Mesenchymal stem cell (in vitro differentiated cells and primary cell): Measurements from ENCODE around the gene ACAA2.
"Not testable (repeated sequence)": the region's sequence is repeated elsewhere in the genome, so short reads cannot be mapped to it uniquely, and the experiment has no call there.

Experiments
- DNase-seq: peaks from one replicate; pipeline ENCODE4 v3.0.0-alpha.2; 2013
- H2AFZ ChIP-seq: one replicate; pipeline ENCODE4 v1.6.1; 2013; ENCODE audit warnings: low read depth, mild to moderate bottlenecking, control low read depth, inconsistent platforms, low read length, moderate library complexity
- H2AK5ac ChIP-seq: 2 replicates; pipeline ENCODE4 v1.6.1; 2013; ENCODE audit warnings: low read length, moderate library complexity, mild to moderate bottlenecking, inconsistent platforms; ENCODE audit not compliant: severe bottlenecking
- H2BK120ac ChIP-seq: one replicate; pipeline ENCODE4 v1.6.1; 2013; ENCODE audit warnings: low read depth, mild to moderate bottlenecking, inconsistent platforms, low read length, moderate library complexity
- H2BK12ac ChIP-seq, 2 experiments: one replicate each; pipeline ENCODE4 v1.6.1; 2013; ENCODE audit warnings: inconsistent platforms in 2 of 2, low read length in 2 of 2, mild to moderate bottlenecking in 2 of 2, moderate library complexity in 2 of 2, control low read depth in 1 of 2
- H2BK15ac ChIP-seq: one replicate; pipeline ENCODE4 v1.6.1; 2013; ENCODE audit warnings: mild to moderate bottlenecking, low read depth, inconsistent platforms; ENCODE audit not compliant: poor library complexity, severe bottlenecking
- H2BK5ac ChIP-seq: 2 replicates; pipeline ENCODE4 v1.6.1; 2013; ENCODE audit warnings: low read depth, mild to moderate bottlenecking, low read length, control low read depth, inconsistent platforms; ENCODE audit not compliant: poor library complexity, severe bottlenecking
- H3K14ac ChIP-seq, 2 experiments: one replicate each; pipeline ENCODE4 v1.6.1; 2013; ENCODE audit warnings: inconsistent platforms in 2 of 2, low read length in 2 of 2, control low read depth in 1 of 2, mild to moderate bottlenecking in 1 of 2, moderate library complexity in 1 of 2
- H3K18ac ChIP-seq, 2 experiments: one replicate each; pipeline ENCODE4 v1.6.1; 2013; ENCODE audit warnings: inconsistent platforms in 2 of 2, low read length in 2 of 2, control low read depth in 1 of 2, low read depth in 1 of 2, mild to moderate bottlenecking in 1 of 2
- H3K23ac ChIP-seq, 2 experiments: one replicate each; pipeline ENCODE4 v1.6.1; 2013; ENCODE audit warnings: inconsistent platforms in 2 of 2, low read length in 2 of 2, mild to moderate bottlenecking in 2 of 2, moderate library complexity in 2 of 2, control low read depth in 1 of 2
- H3K27ac ChIP-seq: 2 replicates; pipeline ENCODE4 v1.5.1; 2013; ENCODE audit warnings: mild to moderate bottlenecking, moderate library complexity, low read length, control low read depth, inconsistent platforms; ENCODE audit not compliant: poor library complexity, severe bottlenecking
- H3K27me3 ChIP-seq, 2 experiments: 2 replicates each; pipeline versions ENCODE4 v1.6.1 to v1.7.0; 2013; ENCODE audit warnings: low read length in 2 of 2, mild to moderate bottlenecking in 2 of 2, moderate library complexity in 2 of 2, control low read depth in 1 of 2, inconsistent platforms in 1 of 2; ENCODE audit not compliant: control insufficient read depth in 1 of 2, insufficient read depth in 1 of 2
- H3K36me3 ChIP-seq, 2 experiments: 2 replicates each; pipeline versions ENCODE4 v1.6.1 to v1.7.0; 2013; ENCODE audit warnings: low read length in 2 of 2, control low read depth in 1 of 2, inconsistent platforms in 1 of 2, low read depth in 1 of 2, mild to moderate bottlenecking in 1 of 2; ENCODE audit not compliant: insufficient read depth in 2 of 2, control insufficient read depth in 1 of 2
- H3K4ac ChIP-seq, 2 experiments: one replicate each; pipeline ENCODE4 v1.6.1; 2013; ENCODE audit warnings: inconsistent platforms in 2 of 2, low read length in 2 of 2, mild to moderate bottlenecking in 2 of 2, moderate library complexity in 2 of 2, control low read depth in 1 of 2, low read depth in 1 of 2
- H3K4me1 ChIP-seq: 2 replicates; pipeline ENCODE4 v1.6.1; 2013; ENCODE audit warnings: low read depth, low read length, control low read depth; ENCODE audit not compliant: control insufficient read depth, insufficient read depth
- H3K4me2 ChIP-seq: 2 replicates; pipeline ENCODE4 v1.6.1; 2013; ENCODE audit warnings: low read length, mild to moderate bottlenecking, inconsistent platforms; ENCODE audit not compliant: poor library complexity, severe bottlenecking
- H3K4me3 ChIP-seq, 2 experiments: 2 replicates each; pipeline versions ENCODE4 v1.5.1 to v1.7.0; 2013; ENCODE audit warnings: low read length in 2 of 2, mild to moderate bottlenecking in 2 of 2, control low read depth in 1 of 2, low read depth in 1 of 2; ENCODE audit not compliant: insufficient read depth in 1 of 2
- H3K79me1 ChIP-seq: replicated peaks from 2 replicates; pipeline ENCODE4 v1.6.1; 2013; ENCODE audit warnings: mild to moderate bottlenecking, control low read depth, low read length, inconsistent platforms; ENCODE audit not compliant: poor library complexity, severe bottlenecking
- H3K9ac ChIP-seq: 2 replicates; pipeline ENCODE4 v1.7.0; 2013; ENCODE audit warnings: mild to moderate bottlenecking, low read length, moderate library complexity
- H3K9me3 ChIP-seq: 2 replicates; pipeline ENCODE4 v1.7.0; 2013; ENCODE audit warnings: mild to moderate bottlenecking, low read length; ENCODE audit not compliant: control insufficient read depth
- H4K8ac ChIP-seq: one replicate; pipeline ENCODE4 v1.6.1; 2013; ENCODE audit warnings: inconsistent platforms, mild to moderate bottlenecking, low read length, moderate library complexity
- H4K91ac ChIP-seq: one replicate; pipeline ENCODE4 v1.6.1; 2013; ENCODE audit warnings: mild to moderate bottlenecking, low read length, inconsistent platforms
- WGBS: methylation state at CpG from one replicate; pipeline ENCODE4 v1.1.7; 2013; ENCODE audit warnings: mixed read lengths; 5-methylcytosine and 5-hydroxymethylcytosine counted together

The ACAA2 gene

DNA sequence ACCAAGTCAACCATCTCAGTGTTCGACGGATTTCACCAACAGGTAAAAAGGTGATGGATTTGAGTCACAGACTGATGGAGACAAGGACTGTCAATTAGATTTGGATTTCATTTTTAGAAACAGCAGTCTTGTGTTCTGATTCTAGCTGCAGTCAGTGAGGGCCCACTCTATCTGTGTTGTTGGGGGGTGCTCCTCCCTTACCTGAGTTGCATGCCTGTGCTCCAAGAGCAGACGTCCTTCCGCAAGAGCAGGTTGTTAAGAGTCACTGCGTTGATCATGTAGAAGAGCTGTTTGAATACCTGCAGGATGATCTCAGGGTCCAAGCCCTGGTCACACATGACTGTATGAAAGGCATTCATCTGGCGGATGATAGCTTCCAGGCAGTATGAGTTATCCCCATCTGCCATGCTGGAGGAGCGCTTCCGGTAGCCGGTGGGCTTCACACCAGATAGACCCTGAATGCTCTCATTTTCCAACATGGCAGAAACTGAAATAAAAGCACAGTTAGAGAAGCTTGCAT lies 24.0 kb upstream of the ACAA2 start:
- peaks cover 11% of the 10 kb centered on the region for H3K4me1 ChIP-seq
- not testable (repeated sequence) for H3K9me3 ChIP-seq, H3K9ac ChIP-seq, H2BK15ac ChIP-seq, H3K18ac ChIP-seq, H3K23ac ChIP-seq, H3K4ac ChIP-seq, H2BK12ac ChIP-seq, H4K8ac ChIP-seq, H3K4me2 ChIP-seq, H4K91ac ChIP-seq, H2AK5ac ChIP-seq, H2BK120ac ChIP-seq, H2BK5ac ChIP-seq, H3K14ac ChIP-seq, DNase-seq, H2AFZ ChIP-seq, H3K79me1 ChIP-seq, H3K27me3 ChIP-seq, H3K27ac ChIP-seq, H3K36me3 ChIP-seq, H3K4me3 ChIP-seq
- over 99% methylated on average over 9 of the region's 9 CpGs for WGBS

DNA sequence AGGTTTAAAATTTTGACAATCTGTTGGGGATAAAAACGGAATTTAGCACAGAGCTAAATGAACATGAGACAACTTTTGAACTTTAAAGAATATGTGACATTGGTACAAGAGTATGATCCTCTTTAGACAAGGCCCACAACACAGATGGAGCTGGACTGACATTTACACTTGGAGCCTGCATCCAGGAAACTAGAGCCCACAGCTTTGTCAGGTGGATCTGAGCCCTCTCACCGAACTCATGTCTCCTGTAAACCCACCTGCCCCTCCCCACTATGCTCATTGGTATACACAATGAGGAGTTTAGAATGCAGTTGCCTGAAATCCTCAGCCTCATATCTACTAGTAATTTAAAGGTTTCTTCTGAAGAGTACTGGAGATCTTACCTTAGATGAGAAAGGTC lies 22.1 kb upstream of the ACAA2 start:
- H3K36me3 ChIP-seq = no peaks in the 10 kb centered on the region
- H3K4me3 ChIP-seq = no peak overlapping the region
- H3K9me3 ChIP-seq = no peaks in the 10 kb centered on the region
- peak overlapping the region; percentile 98 for H2AK5ac ChIP-seq
- no peak overlapping the region for H2BK12ac ChIP-seq
- no peak overlapping the region for H3K14ac ChIP-seq
- no peak overlapping the region for H3K4ac ChIP-seq
- no peak overlapping the region for H2AFZ ChIP-seq
- no peak for DNase-seq
- no peak overlapping the region for H2BK120ac ChIP-seq
- H3K23ac ChIP-seq = no peak overlapping the region
- peaks cover 11% of the 10 kb centered on the region for H3K4me1 ChIP-seq
- H2BK5ac ChIP-seq = peak overlapping the region; percentile 90
- H3K18ac ChIP-seq = peak overlapping the region in 1 of 2 experiments; percentile 11
- H2BK15ac ChIP-seq = no peak overlapping the region
- WGBS = 100% methylated on average over 1 of the region's 2 CpGs
- H4K91ac ChIP-seq = no peak overlapping the region
- H4K8ac ChIP-seq = no peak overlapping the region
- no peaks in the 10 kb centered on the region for H3K79me1 ChIP-seq
- no peak overlapping the region for H3K4me2 ChIP-seq
- H3K9ac ChIP-seq = no peak overlapping the region
- H3K27me3 ChIP-seq = no peaks in the 10 kb centered on the region
- peak overlapping the region; percentile 72 for H3K27ac ChIP-seq

DNA sequence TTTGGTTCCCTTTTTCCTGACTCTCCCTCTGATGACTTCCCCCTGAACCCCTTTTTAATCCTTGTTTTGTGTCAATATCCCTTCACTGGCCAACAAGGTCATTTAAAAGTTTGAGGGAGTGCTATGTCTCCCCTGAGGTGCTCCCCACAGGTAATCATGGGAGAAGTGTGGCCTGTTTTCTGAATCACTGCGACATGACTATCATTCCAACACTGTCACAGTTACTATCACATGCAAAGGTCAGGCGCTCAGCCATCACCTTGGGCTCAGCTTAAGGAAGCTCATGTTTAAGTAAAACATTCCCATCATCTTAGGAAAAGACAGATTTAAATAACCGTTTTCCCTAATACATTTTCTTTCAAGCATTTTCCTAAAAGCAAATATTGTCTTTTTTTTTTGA lies 20.9 kb upstream of the ACAA2 start:
- H3K9ac ChIP-seq = no peak overlapping the region
- H4K8ac ChIP-seq = no peak overlapping the region
- H4K91ac ChIP-seq = no peak overlapping the region
- H2BK5ac ChIP-seq = no peak overlapping the region
- H3K4me1 ChIP-seq = peaks cover 11% of the 10 kb centered on the region
- WGBS = 61% methylated on average over 3 of the region's 3 CpGs
- peak overlapping the region; percentile 73 for H2AK5ac ChIP-seq
- no peaks in the 10 kb centered on the region for H3K79me1 ChIP-seq
- peak overlapping the region in 1 of 2 experiments; percentile 64 for H3K18ac ChIP-seq
- H2BK12ac ChIP-seq = no peak overlapping the region
- H3K36me3 ChIP-seq = no peaks in the 10 kb centered on the region
- no peak overlapping the region for H3K23ac ChIP-seq
- H3K27ac ChIP-seq = peak overlapping the region; percentile 21
- no peak for DNase-seq
- H3K4me3 ChIP-seq = no peak overlapping the region
- H3K4me2 ChIP-seq = no peak overlapping the region
- H3K4ac ChIP-seq = no peak overlapping the region
- no peaks in the 10 kb centered on the region for H3K9me3 ChIP-seq
- H3K27me3 ChIP-seq = no peaks in the 10 kb centered on the region
- no peak overlapping the region for H2BK120ac ChIP-seq
- no peak overlapping the region for H2AFZ ChIP-seq
- no peak overlapping the region for H2BK15ac ChIP-seq
- no peak overlapping the region for H3K14ac ChIP-seq

DNA sequence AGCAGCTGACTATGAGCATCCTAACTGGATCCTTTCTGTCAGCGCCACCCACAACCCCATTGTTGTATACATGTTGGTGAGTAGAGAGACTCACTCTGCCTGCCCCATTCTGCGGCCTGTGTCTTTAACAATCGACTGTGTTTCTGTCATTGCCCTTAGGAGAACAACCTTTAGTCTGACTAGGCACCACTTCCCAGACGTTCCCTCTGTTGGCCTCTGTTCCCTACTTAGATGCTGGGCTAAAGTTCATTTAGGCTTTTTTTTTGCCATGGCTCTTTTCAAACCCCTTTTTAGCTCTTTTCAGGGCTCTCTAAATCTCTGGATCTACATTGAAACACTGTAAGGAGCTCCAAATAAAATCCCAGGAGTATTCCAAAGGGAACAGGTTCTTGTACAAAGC lies 20.5 kb upstream of the ACAA2 start:
- Histone ChIP-seq H3K79me1 (no peaks in the 10 kb centered on the region), H2BK5ac (no peak overlapping the region), H4K8ac (no peak overlapping the region), H4K91ac (no peak overlapping the region), H3K14ac (no peak overlapping the region), H3K9ac (no peak overlapping the region), H3K4me3 (no peak overlapping the region), H3K9me3 (no peaks in the 10 kb centered on the region), H3K4me1 (peaks cover 8% of the 10 kb centered on the region), H3K27me3 (no peaks in the 10 kb centered on the region), H3K27ac (no peak overlapping the region), H2BK120ac (no peak overlapping the region), H2BK12ac (no peak overlapping the region), H3K4me2 (no peak overlapping the region), H3K18ac (no peak overlapping the region), H3K23ac (no peak overlapping the region), H3K4ac (no peak overlapping the region), H3K36me3 (no peaks in the 10 kb centered on the region), H2BK15ac (no peak overlapping the region), H2AFZ (no peak overlapping the region), H2AK5ac (peak overlapping the region; percentile 62)
- 95% methylated on average over 4 of the region's 4 CpGs for WGBS
- DNase-seq = no peak
